Fibroblast of the aortic adventitia (primary cell): ENCODE results near the gene PPP1R3D. TPM values are rescaled to one million over a fixed set of nuclear protein-coding genes. Genes with fewer than 3 reads are reported as not detected.
A peak's percentile ranks its signal among the peaks of the same experiment; 100 is the strongest.

Experiments
- DNase-seq: peaks from one replicate; pipeline ENCODE4 v3.0.0-alpha.2; 2010; ENCODE audit warnings: low read depth
- H3K4me3 ChIP-seq: 2 replicates; pipeline ENCODE4 v1.5.1; 2011; ENCODE audit warnings: low read depth, mild to moderate bottlenecking, control low read depth, low read length, moderate library complexity
- total RNA-seq: library from RNA; depleted of rRNA; stranded (reverse); fragments of >200 nt; gene quantifications from 2 replicates; pipeline ENCODE4 v1.2.3, GENCODE V29; 2012; ENCODE audit warnings: low replicate concordance
- TF ChIP-seq, protein P1 (sequence below): IDR thresholded peaks from 2 replicates; pipeline ENCODE4 v1.5.1; 2011; ENCODE audit warnings: mild to moderate bottlenecking, low read length, control low read depth, inconsistent platforms; ENCODE audit not compliant: insufficient read depth

Gene PPP1R3D
- total RNA-seq, 1 donor, result 5.6 TPM

GRCh38 chr20:59949911-59950310, 9.8 kb upstream of the PPP1R3D start:
- H3K4me3 ChIP-seq, result no peak overlapping the region
- no peak for DNase-seq
- TF ChIP-seq, protein P1, sequence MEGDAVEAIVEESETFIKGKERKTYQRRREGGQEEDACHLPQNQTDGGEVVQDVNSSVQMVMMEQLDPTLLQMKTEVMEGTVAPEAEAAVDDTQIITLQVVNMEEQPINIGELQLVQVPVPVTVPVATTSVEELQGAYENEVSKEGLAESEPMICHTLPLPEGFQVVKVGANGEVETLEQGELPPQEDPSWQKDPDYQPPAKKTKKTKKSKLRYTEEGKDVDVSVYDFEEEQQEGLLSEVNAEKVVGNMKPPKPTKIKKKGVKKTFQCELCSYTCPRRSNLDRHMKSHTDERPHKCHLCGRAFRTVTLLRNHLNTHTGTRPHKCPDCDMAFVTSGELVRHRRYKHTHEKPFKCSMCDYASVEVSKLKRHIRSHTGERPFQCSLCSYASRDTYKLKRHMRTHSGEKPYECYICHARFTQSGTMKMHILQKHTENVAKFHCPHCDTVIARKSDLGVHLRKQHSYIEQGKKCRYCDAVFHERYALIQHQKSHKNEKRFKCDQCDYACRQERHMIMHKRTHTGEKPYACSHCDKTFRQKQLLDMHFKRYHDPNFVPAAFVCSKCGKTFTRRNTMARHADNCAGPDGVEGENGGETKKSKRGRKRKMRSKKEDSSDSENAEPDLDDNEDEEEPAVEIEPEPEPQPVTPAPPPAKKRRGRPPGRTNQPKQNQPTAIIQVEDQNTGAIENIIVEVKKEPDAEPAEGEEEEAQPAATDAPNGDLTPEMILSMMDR, result no peak

DNA sequence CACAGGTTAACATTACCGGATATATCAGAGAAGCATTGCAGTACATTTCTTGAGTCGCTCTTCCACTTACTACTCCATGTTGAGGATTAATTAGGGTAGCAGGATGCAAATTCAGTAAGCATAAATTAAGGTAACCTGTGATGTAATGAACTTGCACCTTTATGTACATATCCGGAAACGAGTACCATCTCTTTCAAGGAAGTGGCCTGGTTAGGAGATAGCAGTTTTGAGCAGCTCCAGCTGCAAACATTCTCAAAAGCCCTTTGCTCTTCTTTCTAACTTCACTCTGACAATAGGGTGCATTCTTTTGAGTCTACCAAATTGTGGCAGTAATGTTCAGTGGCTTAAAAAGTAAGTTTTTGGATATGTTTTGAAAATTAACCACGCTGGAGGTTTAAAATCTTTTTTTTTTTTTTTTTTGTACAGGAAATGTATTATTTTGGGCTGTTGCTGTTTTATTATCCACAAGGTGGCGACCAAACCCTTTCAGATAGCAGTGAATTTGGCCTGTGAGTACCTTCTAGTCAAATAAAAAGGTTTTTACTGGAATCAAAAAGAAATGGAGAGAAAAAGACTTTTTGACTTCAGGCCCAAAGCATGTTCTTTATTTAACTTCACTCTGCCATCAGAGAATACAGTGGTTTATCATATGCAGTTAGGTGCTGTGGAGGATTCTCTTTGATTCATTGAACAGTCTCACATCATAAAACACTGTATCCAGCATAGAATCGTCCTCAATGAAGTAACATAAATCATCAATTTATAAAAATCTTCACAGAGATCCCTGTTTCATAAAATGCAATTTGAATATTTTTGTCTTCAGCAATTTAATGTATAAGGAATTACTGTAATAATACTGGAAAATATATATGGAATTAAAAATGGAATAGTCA, 9.0 kb upstream of the PPP1R3D start:
- TF ChIP-seq, protein P1, result peak; percentile 66
- peak; percentile 79 for DNase-seq
- no peak overlapping the region for H3K4me3 ChIP-seq

DNA sequence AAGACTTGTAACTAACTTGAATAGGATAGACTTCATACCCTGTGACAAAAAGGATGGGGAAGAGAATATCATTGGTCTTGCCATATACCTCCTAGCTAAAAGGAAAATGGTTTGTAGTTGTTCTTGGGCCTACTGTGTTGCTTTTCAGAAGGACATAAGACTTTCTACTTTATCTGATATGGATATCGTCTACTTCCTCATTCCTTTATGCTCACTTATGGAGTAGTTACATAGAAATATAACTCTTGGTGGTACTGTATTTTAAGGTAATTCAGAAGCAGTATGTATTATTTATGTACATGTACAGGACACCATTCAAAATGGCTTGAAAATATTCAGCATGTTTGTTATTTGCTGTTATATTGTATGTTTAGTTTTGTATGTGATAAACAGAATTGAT, 8.1 kb upstream of the PPP1R3D start:
- no peak for DNase-seq
- H3K4me3 ChIP-seq, result no peak overlapping the region
- TF ChIP-seq, protein P1, result no peak

- H3K4me3 ChIP-seq, result no peak overlapping the region
- DNase-seq, result no peak
Measured at GRCh38 chr20:59947376-59947775, 7.3 kb upstream of the PPP1R3D start.

GRCh38 chr20:59945731-59946130, 5.6 kb upstream of the PPP1R3D start:
- no peak overlapping the region for H3K4me3 ChIP-seq
- peak; percentile 35 for DNase-seq
- TF ChIP-seq, protein P1, result no peak

More at GRCh38 chr20:59947376-59947775, 7.3 kb upstream of the PPP1R3D start:
- TF ChIP-seq, protein P1, result no peak

DNA sequence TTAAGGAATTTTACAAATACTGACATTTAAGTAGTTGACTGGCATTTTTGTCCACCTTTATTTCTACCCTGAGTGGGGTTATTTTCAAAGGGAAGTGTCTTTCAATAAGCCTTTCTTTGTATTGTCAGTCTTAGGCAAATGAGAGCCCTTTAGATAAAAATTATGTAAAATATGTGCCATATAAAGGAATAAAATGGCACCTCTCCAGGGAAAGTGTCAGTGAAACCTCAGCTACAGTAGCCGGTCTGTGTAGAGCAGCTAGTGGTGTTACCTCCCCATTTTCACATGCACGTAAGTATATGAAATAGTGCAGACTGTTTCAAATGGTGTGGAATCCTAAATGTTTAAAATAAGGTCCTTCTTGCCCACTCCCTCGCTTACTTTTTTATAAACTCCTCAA, 5.1 kb upstream of the PPP1R3D start:
- no peak for DNase-seq
- H3K4me3 ChIP-seq, result no peak overlapping the region
- TF ChIP-seq, protein P1, result no peak
